ENCODE results near the gene S100A10.

GRCh38 chr1:152029929-152030211 lies 36.2 kb upstream of the S100A10 start:
- TF ChIP-seq ATF3 (CRISPR knock-in tag; conservative IDR thresholded peaks at IDR 0.05) (no peak), MLX (CRISPR knock-in tag; IDR thresholded peaks at IDR 0.05) (no peak)

Measured in WTC11 (cell line).